HCT116 (cell line): ENCODE results near the gene FOXJ1. TPM values are rescaled to one million over a fixed set of nuclear protein-coding genes. Genes with fewer than 3 reads are reported as not detected.

Experiments
- ATAC-seq: fragments of 200-7000 bp; cut with Tn5 transposase; 2 replicates; pipeline ENCODE4 v1.9.1; 2020; ENCODE audit warnings: mild to moderate bottlenecking, moderate library complexity
- BruUV-seq: library from RNA; stranded (reverse); fragments of 400-500 nt; replicated peaks from 2 replicates; lab custom pipeline; 2021; lab: Mats Ljungman, UMichigan
- CTCF ChIA-PET: fragments of 300-600 bp; sonication (Branson Sonifier 250); formaldehyde crosslinking; loops from one replicate; lab custom pipeline; 2021; ENCODE audit warnings: antibody characterized with exemption; lab: Charles Lee
- POLR2A ChIA-PET: fragments of 300-600, 350-600 bp; sonication (Branson Sonifier 250); formaldehyde crosslinking; loops from one replicate; lab custom pipeline; 2021; ENCODE audit warnings: antibody characterized with exemption; lab: Charles Lee
- RAD21 ChIA-PET, 2 experiments: fragments of 300-600 bp; sonication (Branson Sonifier 250); formaldehyde crosslinking; loops; one replicate each; lab custom pipeline; 2023; ENCODE audit warnings: low total read pairs in 2 of 2; ENCODE audit not compliant: uncharacterized antibody in 2 of 2, unreplicated experiment in 2 of 2, low non-redundant PET in 1 of 2; lab: Charles Lee
- DNase-seq: peaks from one replicate; pipeline ENCODE4 v3.0.0-alpha.2; 2010; ENCODE audit warnings: low read depth, low spot score
- H2AFZ ChIP-seq: fragments of 200-600 bp; shearing (Covaris generic), sonication (generic); 2 replicates; pipeline ENCODE4 v1.6.1; 2017; ENCODE audit warnings: low read depth, mixed run types, mixed read lengths, antibody characterized with exemption, low read length; ENCODE audit not compliant: poor library complexity, severe bottlenecking
- H3K27ac ChIP-seq: 2 replicates; pipeline ENCODE4 v1.5.1; 2012; ENCODE audit warnings: low read depth, low read length
- H3K27me3 ChIP-seq: fragments of 200-600 bp; sonication (generic); 2 replicates; pipeline ENCODE4 v1.6.1; 2016; ENCODE audit warnings: mixed run types, low read length, mixed read lengths; ENCODE audit not compliant: insufficient read depth
- H3K36me3 ChIP-seq, 2 experiments: fragments of 200-500 bp in 1 of 2; fragments of 200-600 bp in 1 of 2; sonication (Bioruptor generic) in 1 of 2; sonication (generic) in 1 of 2; 2 replicates each; pipeline versions ENCODE4 v1.5.1 to v1.6.1; 2014 to 2016; ENCODE audit warnings: low read length in 2 of 2, inconsistent platforms in 1 of 2, mixed read lengths in 1 of 2, mixed run types in 1 of 2; ENCODE audit not compliant: insufficient read depth in 2 of 2, control insufficient read depth in 1 of 2
- H3K4me1 ChIP-seq, 2 experiments: fragments of 200-600 bp in 1 of 2; sonication (generic) in 1 of 2; 2 replicates each; pipeline versions ENCODE4 v1.5.1 to v1.6.1; 2012 to 2017; ENCODE audit warnings: low read length in 2 of 2, inconsistent platforms in 1 of 2, mild to moderate bottlenecking in 1 of 2, mixed read lengths in 1 of 2, mixed run types in 1 of 2, moderate library complexity in 1 of 2; ENCODE audit not compliant: insufficient read depth in 2 of 2, control insufficient read depth in 1 of 2
- H3K4me2 ChIP-seq: fragments of 200-600 bp; sonication (generic); 2 replicates; pipeline ENCODE4 v1.6.1; 2017; ENCODE audit warnings: mixed run types, low read length, mixed read lengths
- H3K4me3 ChIP-seq, 2 experiments: fragments of 200-600 bp in 1 of 2; sonication (generic) in 1 of 2; replicated peaks in 1 of 2; 2 replicates each; pipeline ENCODE4 v1.5.1; 2011 to 2016; ENCODE audit warnings: low read length in 2 of 2, control low read depth in 1 of 2, low read depth in 1 of 2, mild to moderate bottlenecking in 1 of 2, mixed read lengths in 1 of 2, mixed run types in 1 of 2
- H3K79me2 ChIP-seq: fragments of 200-600 bp; sonication (generic); 2 replicates; pipeline ENCODE4 v1.6.1; 2017; ENCODE audit warnings: mild to moderate bottlenecking, mixed run types, low read length, moderate library complexity, mixed read lengths; ENCODE audit not compliant: insufficient read depth
- H3K9ac ChIP-seq: fragments of 200-600 bp; sonication (generic); 2 replicates; pipeline ENCODE4 v1.6.1; 2016; ENCODE audit warnings: low read length, mixed read lengths
- H3K9me2 ChIP-seq: fragments of 200-600 bp; sonication (generic), shearing (Covaris generic); 2 replicates; pipeline ENCODE4 v1.6.1; 2017; ENCODE audit warnings: mixed run types, mild to moderate bottlenecking, moderate library complexity; ENCODE audit not compliant: insufficient read depth
- H3K9me3 ChIP-seq, 2 experiments: fragments of 200-500 bp in 1 of 2; fragments of 200-600 bp in 1 of 2; sonication (Bioruptor generic) in 1 of 2; sonication (generic) in 1 of 2; 2 replicates each; pipeline ENCODE4 v1.6.1; 2014 to 2017; ENCODE audit warnings: low read length in 2 of 2, mixed read lengths in 2 of 2, inconsistent platforms in 1 of 2, low read depth in 1 of 2, mild to moderate bottlenecking in 1 of 2, mixed run types in 1 of 2, moderate library complexity in 1 of 2; ENCODE audit not compliant: control insufficient read depth in 1 of 2, insufficient read depth in 1 of 2
- H4K20me1 ChIP-seq: fragments of 200-600 bp; sonication (generic), shearing (Covaris generic); 2 replicates; pipeline ENCODE4 v1.6.1; 2017; ENCODE audit warnings: mixed run types, mild to moderate bottlenecking, moderate library complexity; ENCODE audit not compliant: insufficient read depth
- ATF3 ChIP-seq: IDR thresholded peaks from 2 replicates; pipeline ENCODE4 v1.6.1; 2012
- CEBPB ChIP-seq: IDR thresholded peaks from 2 replicates; pipeline ENCODE4 v1.6.1; 2012; ENCODE audit warnings: low read depth
- EZH2 ChIP-seq: fragments of 200-600 bp; sonication (generic); IDR thresholded peaks from 2 replicates; pipeline ENCODE4 v1.6.1; 2017; ENCODE audit warnings: antibody characterized with exemption, mixed run types
- EZH2phosphoT487 ChIP-seq: fragments of 200-600 bp; IDR thresholded peaks from 2 replicates; pipeline ENCODE4 v1.6.1; 2018; ENCODE audit warnings: antibody characterized with exemption, borderline replicate concordance
- FOSL1 ChIP-seq: IDR thresholded peaks from 2 replicates; pipeline ENCODE4 v1.6.1; 2012; ENCODE audit warnings: low read depth
- JUND ChIP-seq: IDR thresholded peaks from 2 replicates; pipeline ENCODE4 v1.6.1; 2012
- POLR2AphosphoS5 ChIP-seq: IDR thresholded peaks from 2 replicates; pipeline ENCODE4 v1.6.1; 2011; ENCODE audit warnings: mild to moderate bottlenecking, low read depth, low read length, moderate library complexity
- RAD21 ChIP-seq: IDR thresholded peaks from 2 replicates; pipeline ENCODE4 v1.6.1; 2012; ENCODE audit warnings: low read depth, mild to moderate bottlenecking
- REST ChIP-seq: IDR thresholded peaks from 2 replicates; pipeline ENCODE4 v1.6.1; 2012; ENCODE audit warnings: low read depth
- SP1 ChIP-seq: IDR thresholded peaks from 2 replicates; pipeline ENCODE4 v1.6.1; 2012; ENCODE audit warnings: low read depth
- SRF ChIP-seq: IDR thresholded peaks from 2 replicates; pipeline ENCODE4 v1.6.1; 2012; ENCODE audit warnings: low read depth
- TCF7L2 ChIP-seq: IDR thresholded peaks from 2 replicates; pipeline ENCODE4 v1.7.0; 2011; ENCODE audit warnings: borderline replicate concordance, inconsistent platforms; ENCODE audit not compliant: insufficient read depth, insufficient read length; ENCODE audit errors: extremely low read depth
- ZBTB33 ChIP-seq: IDR thresholded peaks from 2 replicates; pipeline ENCODE4 v1.6.1; 2011; ENCODE audit warnings: mild to moderate bottlenecking, low read length, moderate library complexity; ENCODE audit not compliant: insufficient replicate concordance; ENCODE audit errors: extremely low read depth
- ZFX ChIP-seq: fragments of 450-650 bp; IDR thresholded peaks from 2 replicates; pipeline ENCODE4 v1.6.1; 2017
- ZNF274 ChIP-seq: fragments of 200-500 bp; sonication (Bioruptor generic); IDR thresholded peaks from 2 replicates; pipeline ENCODE4 v1.6.1; 2014; ENCODE audit warnings: mild to moderate bottlenecking, low read depth, low read length, inconsistent platforms
- intact Hi-C: fragments of 100-400 bp; cut with micrococcal nuclease; formaldehyde crosslinking; loops from 2 replicates; pipeline ENCODE4 v1.10.0; 2022
- total RNA-seq: library from RNA; stranded (reverse); gene quantifications from one replicate; pipeline ENCODE4 v1.2.1, GENCODE V29; 2021; ENCODE audit not compliant: unreplicated experiment
- TF ChIP-seq, protein P1 (sequence below), 3 experiments: fragments of 200-600 bp in 1 of 3; sonication (generic) in 1 of 3; IDR thresholded peaks in 2 of 3; conservative IDR thresholded peaks in 1 of 3; 2 replicates each; pipeline ENCODE4 v1.5.1; 2012 to 2017; ENCODE audit warnings: low read depth in 2 of 3, low read length in 2 of 3, antibody characterized with exemption in 1 of 3, borderline replicate concordance in 1 of 3, control low read depth in 1 of 3, mild to moderate bottlenecking in 1 of 3, mixed read lengths in 1 of 3, mixed run types in 1 of 3, moderate library complexity in 1 of 3; ENCODE audit not compliant: insufficient read depth in 1 of 3

The FOXJ1 gene
- total RNA-seq, 1 experiment from 2014 or later = 0.61 TPM

- ATAC-seq = peak; percentile 6; the same call in 1 of the 2 replicates
- peaks cover 18 to 20% of the 10 kb centered on the region in 2 experiments; a peak in 3 of 4 replicates for H3K36me3 ChIP-seq
- H3K9me3 ChIP-seq = no peaks in the 10 kb centered on the region
- ChIA-PET RAD21 (no interaction called here), POLR2A (interaction anchor here (1.4 to 2.6 kb wide), 3 partner anchors 8 to 171 kb away, joined by 3 to 10 read pairs (median 4); no protein-coding TSS in a partner anchor), CTCF (interaction anchor here (1.6 to 3.1 kb wide), 2 partner anchors 89 to 176 kb away, joined by 7 to 17 read pairs; no protein-coding TSS in a partner anchor)
- no TSS peak for BruUV-seq
- TF ChIP-seq POLR2AphosphoS5 (no peak), RAD21 (no peak), ZBTB33 (no peak), SRF (no peak), REST (no peak), EZH2phosphoT487 (no peak), ZFX (no peak), TCF7L2 (no peak), FOSL1 (no peak), CEBPB (no peak), ZNF274 (no peak), ATF3 (no peak), SP1 (no peak), EZH2 (no peak), JUND (no peak)
- TF ChIP-seq, protein P1, sequence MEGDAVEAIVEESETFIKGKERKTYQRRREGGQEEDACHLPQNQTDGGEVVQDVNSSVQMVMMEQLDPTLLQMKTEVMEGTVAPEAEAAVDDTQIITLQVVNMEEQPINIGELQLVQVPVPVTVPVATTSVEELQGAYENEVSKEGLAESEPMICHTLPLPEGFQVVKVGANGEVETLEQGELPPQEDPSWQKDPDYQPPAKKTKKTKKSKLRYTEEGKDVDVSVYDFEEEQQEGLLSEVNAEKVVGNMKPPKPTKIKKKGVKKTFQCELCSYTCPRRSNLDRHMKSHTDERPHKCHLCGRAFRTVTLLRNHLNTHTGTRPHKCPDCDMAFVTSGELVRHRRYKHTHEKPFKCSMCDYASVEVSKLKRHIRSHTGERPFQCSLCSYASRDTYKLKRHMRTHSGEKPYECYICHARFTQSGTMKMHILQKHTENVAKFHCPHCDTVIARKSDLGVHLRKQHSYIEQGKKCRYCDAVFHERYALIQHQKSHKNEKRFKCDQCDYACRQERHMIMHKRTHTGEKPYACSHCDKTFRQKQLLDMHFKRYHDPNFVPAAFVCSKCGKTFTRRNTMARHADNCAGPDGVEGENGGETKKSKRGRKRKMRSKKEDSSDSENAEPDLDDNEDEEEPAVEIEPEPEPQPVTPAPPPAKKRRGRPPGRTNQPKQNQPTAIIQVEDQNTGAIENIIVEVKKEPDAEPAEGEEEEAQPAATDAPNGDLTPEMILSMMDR (IDR thresholded peaks at IDR 0.05 in 2 of 3, conservative IDR thresholded peaks at IDR 0.05 in 1 of 3; ENCODE audit: borderline replicate concordance in 1 of 3, insufficient read depth in 1 of 3, low read depth in 2 of 3, low read length in 2 of 3) = no peak
- H3K4me3 ChIP-seq = peak overlapping the region; percentile 78 to 95
- H3K4me2 ChIP-seq = peak overlapping the region; percentile 85
- no peaks in the 10 kb centered on the region for H3K9me2 ChIP-seq
- no peak overlapping the region for H2AFZ ChIP-seq
- intact Hi-C loops = loop anchor here (5.0 to 10.0 kb wide), 2 partner anchors 76 to 198 kb away; partner anchors contain the start of genes EVPL and MRPL38
- peaks cover 26% of the 10 kb centered on the region for H3K79me2 ChIP-seq
- no peak for DNase-seq
- no peaks in the 10 kb centered on the region for H4K20me1 ChIP-seq
- H3K4me1 ChIP-seq = peaks cover 12 to 26% of the 10 kb centered on the region in 2 experiments
- peak overlapping the region; percentile 77 for H3K9ac ChIP-seq
- no peaks in the 10 kb centered on the region for H3K27me3 ChIP-seq
- H3K27ac ChIP-seq = peak overlapping the region; percentile 89
Measured at GRCh38 chr17:76102944-76103273, 38.1 kb downstream of the FOXJ1 start.
